HG03103 (cell line): ENCODE data around the gene CENPS.

Experiments
- ATAC-seq: cut with Tn5 transposase; IDR thresholded peaks from one replicate; pipeline ENCODE4 v1.9.1; 2021; ENCODE audit warnings: low read depth; ENCODE audit not compliant: unreplicated experiment

The CENPS gene

GRCh38 chr1:10489291-10490055, 59.2 kb downstream of the CENPS start:
- no peak for ATAC-seq

- ATAC-seq = no peak
These were observed 60.2 kb downstream of the CENPS start for GRCh38 chr1:10490286-10490970.
